ENCODE results near the gene OPRM1. TPM values are rescaled to one million over a fixed set of nuclear protein-coding genes. Genes with fewer than 3 reads are reported as not detected.
"Not testable (repeated sequence)": the region's sequence is repeated elsewhere in the genome, so short reads cannot be mapped to it uniquely, and the experiment has no call there.

The OPRM1 gene
- total RNA-seq, 4 donors from 2014 or later, result not detected

GRCh38 chr6:154167126-154167525, 128.1 kb downstream of the OPRM1 start:
- Histone ChIP-seq H3K36me3 (no peaks in the 10 kb centered on the region), H3K27ac (no peak overlapping the region), H3K4me3 (no peak overlapping the region), H3K4me1 (peaks cover 6% of the 10 kb centered on the region), H3K9me3 (no peaks in the 10 kb centered on the region), H3K27me3 (no peaks in the 10 kb centered on the region)
- 67% methylated on average over 2 of the region's 2 CpGs for WGBS
- TF ChIP-seq POLR2AphosphoS5 (IDR thresholded peaks at IDR 0.05), result no peak
- TF ChIP-seq EP300 (IDR thresholded peaks at IDR 0.05), result no peak
- TF ChIP-seq POLR2A (IDR thresholded peaks at IDR 0.05), result no peak
- TF ChIP-seq CTCF (IDR thresholded peaks at IDR 0.05), result no peak
- no peak for DNase-seq (ENCODE audit: low spot score in 2 of 2)

GRCh38 chr6:154169193-154169847, 130.3 kb downstream of the OPRM1 start:
- Histone ChIP-seq H3K4me1 (peaks cover 2% of the 10 kb centered on the region), H3K27me3 (no peaks in the 10 kb centered on the region), H3K27ac (no peak overlapping the region), H3K4me3 (no peak overlapping the region), H3K9me3 (no peaks in the 10 kb centered on the region), H3K36me3 (no peaks in the 10 kb centered on the region)
- WGBS, result 86% methylated on average over 5 of the region's 5 CpGs
- DNase-seq (ENCODE audit: low spot score in 2 of 2), result no peak
- TF ChIP-seq POLR2A (IDR thresholded peaks at IDR 0.05) (no peak), EP300 (IDR thresholded peaks at IDR 0.05) (no peak), POLR2AphosphoS5 (IDR thresholded peaks at IDR 0.05) (no peak)

- no peaks in the 10 kb centered on the region for H3K36me3 ChIP-seq
- no peak overlapping the region for H3K27ac ChIP-seq
- TF ChIP-seq CTCF (IDR thresholded peaks at IDR 0.05), result no peak
- no peaks in the 10 kb centered on the region for H3K9me3 ChIP-seq
- 67% methylated on average over 2 of the region's 2 CpGs for whole genome bisulfite sequencing
- no peak overlapping the region for H3K4me3 ChIP-seq
- no peaks in the 10 kb centered on the region for H3K4me1 ChIP-seq
- H3K27me3 ChIP-seq, result no peaks in the 10 kb centered on the region
- DNase-seq (ENCODE audit: low spot score in 2 of 2), result no peak
These were observed 131.1 kb downstream of the OPRM1 start for GRCh38 chr6:154170106-154170505.

GRCh38 chr6:154172393-154172792, 133.4 kb downstream of the OPRM1 start:
- not testable (repeated sequence) for H3K27ac ChIP-seq; H3K4me3 ChIP-seq; H3K4me1 ChIP-seq; H3K36me3 ChIP-seq; H3K27me3 ChIP-seq; DNase-seq (ENCODE audit: low spot score in 2 of 2); H3K9me3 ChIP-seq
- WGBS, result 79% methylated on average over 4 of the region's 5 CpGs

GRCh38 chr6:154179434-154179833, 140.4 kb downstream of the OPRM1 start:
- H3K4me1 ChIP-seq, result no peaks in the 10 kb centered on the region
- DNase-seq (ENCODE audit: low spot score in 2 of 2), result no peak
- WGBS, result 69% methylated on average over 5 of the region's 5 CpGs
- H3K27ac ChIP-seq, result no peak overlapping the region
- no peaks in the 10 kb centered on the region for H3K36me3 ChIP-seq
- H3K27me3 ChIP-seq, result no peaks in the 10 kb centered on the region
- no peak overlapping the region for H3K4me3 ChIP-seq
- no peak for TF ChIP-seq POLR2A (IDR thresholded peaks at IDR 0.05)
- TF ChIP-seq EP300 (IDR thresholded peaks at IDR 0.05), result no peak
- TF ChIP-seq POLR2AphosphoS5 (IDR thresholded peaks at IDR 0.05), result no peak
- TF ChIP-seq CTCF (IDR thresholded peaks at IDR 0.05), result no peak
- H3K9me3 ChIP-seq, result no peaks in the 10 kb centered on the region

GRCh38 chr6:154187203-154187602, 148.2 kb downstream of the OPRM1 start:
- Histone ChIP-seq H3K27ac (no peak overlapping the region), H3K4me1 (no peaks in the 10 kb centered on the region), H3K4me3 (no peak overlapping the region), H3K36me3 (no peaks in the 10 kb centered on the region), H3K9me3 (no peaks in the 10 kb centered on the region), H3K27me3 (no peaks in the 10 kb centered on the region)
- no peak for DNase-seq (ENCODE audit: low spot score in 2 of 2)
- TF ChIP-seq POLR2A (IDR thresholded peaks at IDR 0.05), result no peak
- TF ChIP-seq CTCF (IDR thresholded peaks at IDR 0.05), result no peak
- no peak for TF ChIP-seq POLR2AphosphoS5 (IDR thresholded peaks at IDR 0.05)
- TF ChIP-seq EP300 (IDR thresholded peaks at IDR 0.05), result no peak
- 82% methylated on average over 3 of the region's 3 CpGs for WGBS
